ENCODE data around the gene CALU. TPM values are rescaled to one million over a fixed set of nuclear protein-coding genes. Genes with fewer than 3 reads are reported as not detected.

The CALU gene
- total RNA-seq, 2 donors from 2014 or later, result 76.2 to 87.8 TPM

DNA sequence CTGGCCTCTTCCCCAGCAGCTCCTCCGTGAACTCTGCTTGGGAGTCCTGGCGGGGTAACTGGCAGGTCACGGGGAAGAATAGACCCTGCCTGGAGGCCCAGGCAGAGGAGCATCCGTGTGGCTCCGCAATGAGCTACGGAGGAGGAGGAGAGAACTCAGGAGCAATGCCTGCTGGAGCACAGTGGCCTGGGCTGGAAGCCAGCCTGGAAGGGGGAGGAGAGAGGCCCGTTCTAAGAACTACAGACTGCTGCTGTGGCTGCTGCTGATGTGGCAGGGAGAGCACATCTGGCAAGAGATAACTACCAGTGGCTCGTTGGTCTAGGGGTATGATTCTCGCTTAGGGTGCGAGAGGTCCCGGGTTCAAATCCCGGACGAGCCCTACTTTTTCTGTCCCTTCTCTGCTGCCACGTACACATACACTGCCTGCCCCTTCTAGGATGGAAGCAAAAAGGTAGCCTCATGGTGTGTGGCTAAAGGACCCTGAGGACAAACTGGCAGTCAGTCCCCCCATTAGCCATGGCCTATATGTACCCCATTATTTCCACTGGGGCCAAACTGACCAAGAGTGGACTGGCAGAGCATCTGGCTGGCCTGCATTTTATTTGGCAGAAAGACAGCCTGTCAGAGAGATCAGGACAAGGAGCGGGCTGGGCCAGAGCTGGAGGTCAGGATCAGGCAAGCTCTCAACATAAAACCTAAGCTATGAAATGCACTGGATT is 44.1 kb downstream of the CALU start:
- Histone ChIP-seq H3K4me3 (no peak overlapping the region), H3K4me1 (replicated peaks) (no peaks in the 10 kb centered on the region), H3K27ac (peak overlapping the region; percentile 15 to 36), H3K27me3 (replicated peaks; ENCODE audit: insufficient read depth) (no peaks in the 10 kb centered on the region), H3K36me3 (no peaks in the 10 kb centered on the region), H3K9me3 (no peaks in the 10 kb centered on the region)
- WGBS, result 30% methylated on average over 15 of the region's 15 CpGs
- intact Hi-C loops (cut with DNase I), result no loop called here
- TF ChIP-seq POLR2A (IDR thresholded peaks at IDR 0.05), result no peak
- TF ChIP-seq, protein P1, sequence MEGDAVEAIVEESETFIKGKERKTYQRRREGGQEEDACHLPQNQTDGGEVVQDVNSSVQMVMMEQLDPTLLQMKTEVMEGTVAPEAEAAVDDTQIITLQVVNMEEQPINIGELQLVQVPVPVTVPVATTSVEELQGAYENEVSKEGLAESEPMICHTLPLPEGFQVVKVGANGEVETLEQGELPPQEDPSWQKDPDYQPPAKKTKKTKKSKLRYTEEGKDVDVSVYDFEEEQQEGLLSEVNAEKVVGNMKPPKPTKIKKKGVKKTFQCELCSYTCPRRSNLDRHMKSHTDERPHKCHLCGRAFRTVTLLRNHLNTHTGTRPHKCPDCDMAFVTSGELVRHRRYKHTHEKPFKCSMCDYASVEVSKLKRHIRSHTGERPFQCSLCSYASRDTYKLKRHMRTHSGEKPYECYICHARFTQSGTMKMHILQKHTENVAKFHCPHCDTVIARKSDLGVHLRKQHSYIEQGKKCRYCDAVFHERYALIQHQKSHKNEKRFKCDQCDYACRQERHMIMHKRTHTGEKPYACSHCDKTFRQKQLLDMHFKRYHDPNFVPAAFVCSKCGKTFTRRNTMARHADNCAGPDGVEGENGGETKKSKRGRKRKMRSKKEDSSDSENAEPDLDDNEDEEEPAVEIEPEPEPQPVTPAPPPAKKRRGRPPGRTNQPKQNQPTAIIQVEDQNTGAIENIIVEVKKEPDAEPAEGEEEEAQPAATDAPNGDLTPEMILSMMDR (IDR thresholded peaks at IDR 0.05), result no peak
- peak; percentile 29 for TF ChIP-seq POLR2AphosphoS5 (IDR thresholded peaks at IDR 0.05)
- DNase-seq (ENCODE audit: low spot score), result peak; percentile 25

DNA sequence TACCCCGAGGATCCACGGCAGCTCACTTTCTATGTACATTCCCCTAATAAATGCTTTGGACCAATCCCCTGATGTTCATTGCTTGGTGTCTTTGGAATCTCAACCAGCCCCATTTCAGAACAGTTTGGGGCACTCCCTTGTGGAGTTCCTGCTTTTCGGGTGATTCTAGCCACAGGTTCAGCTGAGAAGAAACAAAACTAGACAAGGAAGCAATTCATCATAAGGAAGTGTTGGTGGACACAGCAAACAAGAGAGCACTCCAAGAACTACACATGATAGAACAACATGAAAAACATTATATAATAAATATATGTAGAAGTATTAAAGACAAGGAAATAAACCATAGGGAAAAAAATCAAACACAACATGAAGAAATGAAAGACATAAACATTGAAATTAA is 46.6 kb downstream of the CALU start:
- H3K27ac ChIP-seq, result peak overlapping the region in 1 of 2 donors; percentile 70
- no peaks in the 10 kb centered on the region for H3K4me1 ChIP-seq (replicated peaks)
- no peaks in the 10 kb centered on the region for H3K27me3 ChIP-seq (replicated peaks; ENCODE audit: insufficient read depth)
- no peaks in the 10 kb centered on the region for H3K9me3 ChIP-seq
- intact Hi-C loops (cut with DNase I), result no loop called here
- WGBS, result 40% methylated on average over 3 of the region's 3 CpGs
- DNase-seq (ENCODE audit: low spot score), result peak; percentile 40
- no peaks in the 10 kb centered on the region for H3K36me3 ChIP-seq
- no peak overlapping the region for H3K4me3 ChIP-seq
- TF ChIP-seq POLR2AphosphoS5 (IDR thresholded peaks at IDR 0.05) (peak; percentile 73), POLR2A (IDR thresholded peaks at IDR 0.05) (no peak)
- TF ChIP-seq, protein P1 (IDR thresholded peaks at IDR 0.05), result no peak

DNA sequence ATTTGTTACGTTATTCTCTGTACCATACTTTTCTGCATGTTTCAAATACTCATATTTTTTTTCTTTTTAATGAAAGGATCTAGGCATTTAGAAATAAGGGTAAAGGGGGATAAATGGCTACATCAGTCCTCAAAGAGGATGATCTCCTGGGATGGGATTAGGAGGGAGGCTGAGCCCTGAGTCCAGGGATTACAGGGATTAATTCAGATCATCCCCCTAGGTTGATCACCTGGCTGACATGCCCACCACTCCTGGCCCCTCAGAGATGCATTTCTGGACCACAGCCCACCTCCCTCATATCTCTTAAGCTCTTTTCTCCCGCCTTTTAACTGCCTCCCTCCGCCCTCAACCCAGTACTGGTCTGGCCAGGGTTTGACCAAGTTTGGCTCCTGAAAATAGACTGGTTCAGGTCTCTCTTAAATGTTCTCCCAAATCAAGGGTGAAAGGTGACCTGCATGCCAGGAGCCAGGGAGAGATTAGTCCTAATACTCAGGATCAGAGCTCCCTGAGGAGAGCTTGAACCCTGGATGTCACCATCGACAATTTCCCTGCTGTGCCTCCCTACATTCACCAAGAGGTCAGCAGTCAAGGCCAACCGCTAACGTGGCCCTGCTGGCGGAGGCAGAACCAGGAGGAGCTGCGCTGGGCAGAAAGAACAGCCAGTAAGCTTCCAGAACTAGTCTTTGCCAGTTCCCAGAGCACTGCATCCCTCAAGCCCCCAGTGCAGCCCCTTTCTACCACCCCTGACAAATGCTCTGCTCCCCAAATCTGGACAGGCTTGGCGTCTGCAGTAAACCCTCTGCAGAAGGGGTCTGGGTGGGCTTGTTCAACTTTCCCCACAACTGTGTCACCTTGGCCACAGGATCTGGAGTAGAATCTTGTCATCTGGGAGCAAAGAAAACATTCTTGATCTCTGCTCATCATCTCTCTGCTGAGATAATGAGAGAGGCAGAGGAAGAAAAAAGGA is 49.6 kb downstream of the CALU start:
- TF ChIP-seq POLR2A (IDR thresholded peaks at IDR 0.05) (no peak), POLR2AphosphoS5 (IDR thresholded peaks at IDR 0.05) (no peak)
- TF ChIP-seq, protein P1 (IDR thresholded peaks at IDR 0.05), result no peak
- Histone ChIP-seq H3K27ac (no peak overlapping the region), H3K4me1 (replicated peaks) (no peaks in the 10 kb centered on the region), H3K36me3 (no peaks in the 10 kb centered on the region), H3K4me3 (no peak overlapping the region), H3K27me3 (replicated peaks; ENCODE audit: insufficient read depth) (no peaks in the 10 kb centered on the region), H3K9me3 (no peaks in the 10 kb centered on the region)
- WGBS, result 75% methylated on average over 9 of the region's 9 CpGs
- intact Hi-C loops (cut with DNase I), result no loop called here
- no peak for DNase-seq (ENCODE audit: low spot score)

DNA sequence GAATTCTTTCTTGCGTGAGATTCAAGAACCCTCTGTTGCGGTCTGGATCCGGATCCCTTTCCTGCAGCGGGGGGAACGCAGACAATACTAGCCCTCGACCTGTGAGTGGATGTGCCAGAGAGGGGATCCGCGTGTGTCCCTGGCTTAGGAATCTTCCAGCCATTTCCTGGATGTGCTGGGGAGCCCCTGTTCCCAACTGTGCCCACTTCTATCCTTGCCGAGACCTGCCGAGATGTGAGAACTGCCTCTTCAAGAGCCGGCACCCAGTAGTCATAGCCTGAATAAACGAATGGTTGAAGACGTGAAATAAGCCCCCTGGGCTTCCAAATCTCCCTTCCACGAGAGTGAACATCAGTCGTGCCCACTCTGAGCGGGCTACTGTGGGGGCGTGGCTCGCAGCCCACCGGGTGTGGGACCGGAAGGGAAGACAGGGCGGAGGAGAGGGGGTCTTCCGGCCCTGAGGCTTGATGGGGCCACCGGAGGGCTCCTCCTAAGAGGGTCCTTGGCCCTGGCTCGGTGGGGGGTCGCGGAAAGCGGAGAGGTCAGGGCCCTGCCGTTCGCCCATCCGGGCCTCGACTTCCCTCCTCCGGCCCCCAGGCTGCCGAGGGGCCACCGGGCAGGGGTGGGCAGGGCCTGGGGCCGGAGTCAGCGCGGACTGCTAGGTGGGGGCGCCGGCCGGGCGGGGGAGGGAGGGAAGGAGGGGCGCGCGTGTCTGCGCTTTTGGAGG is 51.3 kb downstream of the CALU start:
- WGBS, result 24% methylated on average over 23 of the region's 45 CpGs
- no peak for TF ChIP-seq POLR2AphosphoS5 (IDR thresholded peaks at IDR 0.05)
- TF ChIP-seq, protein P1 (IDR thresholded peaks at IDR 0.05), result no peak
- intact Hi-C loops (cut with DNase I), result loop anchor here (5.0 kb wide), 2 partner anchors 33 to 37 kb away; no protein-coding TSS in a partner anchor

More for the DNA sequence above, 51.3 kb downstream of the CALU start:
- Histone ChIP-seq H3K27ac (peak overlapping the region; percentile 76 to 77), H3K4me3 (peak overlapping the region; percentile 75 to 89), H3K36me3 (no peaks in the 10 kb centered on the region), H3K4me1 (replicated peaks) (no peaks in the 10 kb centered on the region), H3K9me3 (no peaks in the 10 kb centered on the region), H3K27me3 (replicated peaks; ENCODE audit: insufficient read depth) (no peaks in the 10 kb centered on the region)
- DNase-seq (ENCODE audit: low spot score), result no peak
